HFFc6 (cell line): ENCODE measurements around the gene PRKACB. TPM values are rescaled to one million over a fixed set of nuclear protein-coding genes. Genes with fewer than 3 reads are reported as not detected.

ENCODE experiments used
- DNase-seq: peaks from one replicate; pipeline ENCODE4 v3.0.0-alpha.2; 2018
- H3K27ac Mint-ChIP-seq: 2 replicates; pipeline ENCODE4 v1.8.0; 2020; ENCODE audit warnings: mild to moderate bottlenecking, mixed read lengths
- H3K27me3 Mint-ChIP-seq: 2 replicates; pipeline ENCODE4 v1.8.0; 2021; ENCODE audit warnings: mild to moderate bottlenecking, moderate library complexity, mixed read lengths; ENCODE audit not compliant: insufficient read depth
- H3K36me3 Mint-ChIP-seq: 2 replicates; pipeline ENCODE4 v1.8.0; 2021; ENCODE audit warnings: low read depth, mixed read lengths
- H3K4me1 Mint-ChIP-seq: 2 replicates; pipeline ENCODE4 v1.8.0; 2020; ENCODE audit warnings: low read depth, mixed read lengths
- H3K4me3 Mint-ChIP-seq: 2 replicates; pipeline ENCODE4 v1.8.0; 2020; ENCODE audit warnings: mild to moderate bottlenecking, moderate library complexity, mixed read lengths
- H3K9me3 Mint-ChIP-seq: 2 replicates; pipeline ENCODE4 v1.8.0; 2020; ENCODE audit warnings: mild to moderate bottlenecking, mixed read lengths
- CTCF ChIP-seq: fragments of 200-600 bp; sonication (generic); IDR thresholded peaks from 2 replicates; pipeline ENCODE4 v1.5.0; 2021; ENCODE audit warnings: antibody characterized with exemption, mild to moderate bottlenecking
- total RNA-seq, 6 experiments: library from RNA; stranded (reverse); fragmentation: NEBNext Ultra II Directional; extraction: Animal tissue kit (Norgen Biotek cat#: 25700); gene quantifications; 2 replicates in 1 of 6; 3 replicates in 5 of 6; pipeline ENCODE4 v1.2.3, GENCODE V29; 2021

Gene PRKACB
- total RNA-seq, 6 experiments from 2014 or later: 29.8 to 41.0 (median 36.7) TPM

- H3K36me3 Mint-ChIP-seq: peaks cover 4% of the 10 kb centered on the region; the same call in 1 of the 2 replicates
- TF ChIP-seq CTCF: no peak
- H3K27ac Mint-ChIP-seq: peak overlapping the region; percentile 53; the same call in 1 of the 2 replicates
- H3K9me3 Mint-ChIP-seq: no peaks in the 10 kb centered on the region
- DNase-seq: no peak
- H3K4me3 Mint-ChIP-seq: peak overlapping the region; percentile 79
- H3K4me1 Mint-ChIP-seq: peaks cover 42% of the 10 kb centered on the region
- no peaks in the 10 kb centered on the region for H3K27me3 Mint-ChIP-seq
These were observed 20.1 kb downstream of the PRKACB start for GRCh38 chr1:84164161-84164560.

DNA sequence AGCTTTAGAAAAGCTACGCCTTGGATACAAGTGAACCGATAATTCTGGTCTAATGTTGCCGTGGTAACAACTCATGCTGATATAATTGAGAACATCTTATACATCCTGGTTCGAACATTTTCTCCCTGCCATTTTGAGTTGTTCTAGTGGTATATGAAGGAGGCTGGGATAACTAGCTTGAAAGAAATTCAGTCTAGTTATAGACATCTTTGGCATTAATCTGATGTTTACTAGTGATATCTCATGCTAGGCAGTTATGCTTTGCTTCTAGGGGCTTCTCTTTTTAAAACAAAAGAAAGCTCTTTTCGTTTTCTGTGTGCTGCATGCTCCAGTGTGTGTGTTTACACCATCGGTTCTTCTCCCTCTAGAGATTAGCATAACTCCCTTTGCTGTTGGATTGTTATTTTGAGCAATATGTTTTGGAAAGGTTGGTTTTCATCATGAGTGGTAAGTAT, 20.5 kb downstream of the PRKACB start:
- Mint-ChIP-seq H3K9me3 (no peaks in the 10 kb centered on the region), H3K27ac (peak overlapping the region; percentile 42), H3K4me1 (peaks cover 42% of the 10 kb centered on the region), H3K4me3 (peak overlapping the region; percentile 79), H3K27me3 (no peaks in the 10 kb centered on the region), H3K36me3 (peaks cover 4% of the 10 kb centered on the region; the same call in 1 of the 2 replicates)
- TF ChIP-seq CTCF: no peak
- no peak for DNase-seq

- Mint-ChIP-seq H3K36me3 (peaks cover 4% of the 10 kb centered on the region; the same call in 1 of the 2 replicates), H3K9me3 (no peaks in the 10 kb centered on the region), H3K27me3 (no peaks in the 10 kb centered on the region), H3K27ac (no peak overlapping the region), H3K4me1 (peaks cover 42% of the 10 kb centered on the region), H3K4me3 (no peak overlapping the region)
- no peak for TF ChIP-seq CTCF
- DNase-seq: no peak
These were observed 21.5 kb downstream of the PRKACB start for GRCh38 chr1:84165601-84166000.

GRCh38 chr1:84166797-84167196, 22.7 kb downstream of the PRKACB start:
- DNase-seq: no peak
- no peaks in the 10 kb centered on the region for H3K9me3 Mint-ChIP-seq
- H3K27me3 Mint-ChIP-seq: no peaks in the 10 kb centered on the region
- peaks cover 42% of the 10 kb centered on the region for H3K4me1 Mint-ChIP-seq
- no peak overlapping the region for H3K27ac Mint-ChIP-seq
- H3K4me3 Mint-ChIP-seq: no peak overlapping the region
- H3K36me3 Mint-ChIP-seq: peaks cover 4% of the 10 kb centered on the region; the same call in 1 of the 2 replicates
- no peak for TF ChIP-seq CTCF

DNA sequence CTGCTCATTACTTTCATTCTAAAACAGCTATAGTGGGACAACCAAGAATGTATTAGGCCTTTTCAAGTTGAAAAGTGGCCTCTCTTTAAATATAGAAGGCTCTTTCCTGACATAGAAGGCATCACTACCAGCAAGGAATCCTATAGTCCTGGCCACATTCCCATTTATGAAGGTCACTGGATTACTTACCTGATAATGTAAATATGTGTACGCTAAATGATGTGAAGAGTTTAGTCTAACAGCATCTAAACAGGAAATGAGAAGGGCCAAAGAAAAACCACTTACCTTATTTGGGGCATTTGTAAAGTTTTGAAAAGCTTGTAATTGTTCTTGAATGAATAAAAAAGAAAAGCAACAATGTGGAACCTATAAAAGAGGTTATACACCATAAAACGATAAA, 24.7 kb downstream of the PRKACB start:
- peaks cover 2% of the 10 kb centered on the region; the same call in 1 of the 2 replicates for H3K27me3 Mint-ChIP-seq
- DNase-seq: no peak
- no peak overlapping the region for H3K4me3 Mint-ChIP-seq
- peaks cover 30% of the 10 kb centered on the region for H3K4me1 Mint-ChIP-seq
- TF ChIP-seq CTCF: no peak
- no peaks in the 10 kb centered on the region for H3K36me3 Mint-ChIP-seq
- no peaks in the 10 kb centered on the region for H3K9me3 Mint-ChIP-seq
- no peak overlapping the region for H3K27ac Mint-ChIP-seq

- Mint-ChIP-seq H3K4me3 (no peak overlapping the region), H3K9me3 (no peaks in the 10 kb centered on the region), H3K36me3 (no peaks in the 10 kb centered on the region), H3K27ac (no peak overlapping the region), H3K4me1 (peaks cover 28% of the 10 kb centered on the region), H3K27me3 (peaks cover 2% of the 10 kb centered on the region; the same call in 1 of the 2 replicates)
- no peak for TF ChIP-seq CTCF
- no peak for DNase-seq
These were observed 26.1 kb downstream of the PRKACB start for GRCh38 chr1:84170171-84170570.
